SK-N-MC (cell line): Measurements from ENCODE around the gene ZBTB4.

ENCODE experiments used
- DNase-seq: peaks from one replicate; pipeline ENCODE4 v3.0.0-alpha.2; 2011; ENCODE audit warnings: low read depth, low spot score
- H3K27ac ChIP-seq: fragments of 200-600 bp; sonication (generic); 2 replicates; pipeline ENCODE4 v1.5.1; 2016; ENCODE audit warnings: mixed run types
- H3K36me3 ChIP-seq: fragments of 200-600 bp; sonication (generic); 2 replicates; pipeline ENCODE4 v1.6.1; 2017; ENCODE audit warnings: antibody characterized with exemption, low read length, mixed read lengths; ENCODE audit not compliant: insufficient read depth
- H3K4me3 ChIP-seq: fragments of 200-600 bp; sonication (generic); 2 replicates; pipeline ENCODE4 v1.5.1; 2016
- H3K9ac ChIP-seq: fragments of 200-600 bp; sonication (generic); 2 replicates; pipeline ENCODE4 v1.8.0; 2017; ENCODE audit warnings: mixed run types, mixed read lengths; ENCODE audit not compliant: insufficient read length
- H3K9me3 ChIP-seq: fragments of 200-600 bp; sonication (generic); 2 replicates; pipeline ENCODE4 v1.6.1; 2017; ENCODE audit warnings: low read depth, mild to moderate bottlenecking, antibody characterized with exemption, low read length, moderate library complexity, mixed read lengths
- EZH2 ChIP-seq: fragments of 200-600 bp; sonication (generic); IDR thresholded peaks from one replicate; pipeline ENCODE4 v1.6.1; 2017; ENCODE audit warnings: antibody characterized with exemption
- FOXP2 ChIP-seq: optimal IDR thresholded peaks from 2 replicates; pipeline ENCODE3; 2011; ENCODE audit warnings: mild to moderate bottlenecking, moderate library complexity; ENCODE audit not compliant: insufficient read depth; ENCODE audit errors: extremely low read length, control extremely low read depth
- POLR2AphosphoS5 ChIP-seq: IDR thresholded peaks from 2 replicates; pipeline ENCODE4 v1.6.1; 2012; ENCODE audit warnings: mild to moderate bottlenecking, low read depth, low read length, borderline replicate concordance

The ZBTB4 gene

GRCh38 chr17:7460850-7461660, 18.4 kb downstream of the ZBTB4 start:
- no peak overlapping the region for H3K9ac ChIP-seq
- no peaks in the 10 kb centered on the region; the same call in 1 of the 2 replicates for H3K36me3 ChIP-seq
- no peak overlapping the region for H3K4me3 ChIP-seq
- no peaks in the 10 kb centered on the region for H3K9me3 ChIP-seq
- H3K27ac ChIP-seq, result no peak overlapping the region
- TF ChIP-seq FOXP2, result no peak
- TF ChIP-seq POLR2AphosphoS5, result no peak
- no peak for TF ChIP-seq EZH2
- no peak for DNase-seq

GRCh38 chr17:7459961-7460545, 19.4 kb downstream of the ZBTB4 start:
- Histone ChIP-seq H3K27ac (no peak overlapping the region), H3K36me3 (no peaks in the 10 kb centered on the region; the same call in 1 of the 2 replicates), H3K9me3 (no peaks in the 10 kb centered on the region), H3K4me3 (no peak overlapping the region), H3K9ac (no peak overlapping the region)
- TF ChIP-seq POLR2AphosphoS5, result no peak
- no peak for TF ChIP-seq FOXP2
- TF ChIP-seq EZH2, result no peak
- DNase-seq, result no peak

- Histone ChIP-seq H3K9ac (no peak overlapping the region), H3K36me3 (no peaks in the 10 kb centered on the region), H3K4me3 (no peak overlapping the region), H3K9me3 (no peaks in the 10 kb centered on the region), H3K27ac (no peak overlapping the region)
- DNase-seq, result no peak
- TF ChIP-seq EZH2 (no peak), FOXP2 (no peak), POLR2AphosphoS5 (no peak)
Measured at GRCh38 chr17:7448461-7448860, 31.0 kb downstream of the ZBTB4 start.

GRCh38 chr17:7445619-7445968, 33.8 kb downstream of the ZBTB4 start:
- Histone ChIP-seq H3K36me3 (no peaks in the 10 kb centered on the region), H3K9me3 (no peaks in the 10 kb centered on the region), H3K27ac (no peak overlapping the region), H3K9ac (no peak overlapping the region), H3K4me3 (no peak overlapping the region)
- no peak for DNase-seq
- TF ChIP-seq EZH2 (no peak), POLR2AphosphoS5 (no peak), FOXP2 (no peak)

GRCh38 chr17:7444682-7445618, 34.5 kb downstream of the ZBTB4 start, which contains the start of gene CHRNB1:
CHRNB1 (plus strand) TSS chr17:7445061; CDS start chr17:7445128, 67 bp downstream.
- no peaks in the 10 kb centered on the region for H3K36me3 ChIP-seq
- DNase-seq, result no peak
- H3K9ac ChIP-seq, result no peak within 1 kb of the TSS
- H3K27ac ChIP-seq, result 0 out of 2 replicates have a peak within 1 kb of the TSS, but pooled peaks have one; percentile 6
- H3K4me3 ChIP-seq, result no peak within 1 kb of the TSS
- no peaks in the 10 kb centered on the region for H3K9me3 ChIP-seq
- no peak for TF ChIP-seq POLR2AphosphoS5
- no peak for TF ChIP-seq FOXP2
- no peak for TF ChIP-seq EZH2

- no peak for TF ChIP-seq FOXP2
- no peak for TF ChIP-seq POLR2AphosphoS5
- no peak for TF ChIP-seq EZH2
- no peaks in the 10 kb centered on the region for H3K9me3 ChIP-seq
- no peak overlapping the region for H3K9ac ChIP-seq
- H3K36me3 ChIP-seq, result no peaks in the 10 kb centered on the region
- H3K27ac ChIP-seq, result 0 out of 2 replicates have a peak overlapping the region, but pooled peaks have one; percentile 6
- no peak for DNase-seq
- H3K4me3 ChIP-seq, result no peak overlapping the region
Measured at GRCh38 chr17:7443499-7444485, 35.6 kb downstream of the ZBTB4 start.

GRCh38 chr17:7442142-7442541, 37.3 kb downstream of the ZBTB4 start:
- no peak for DNase-seq
- Histone ChIP-seq H3K9me3 (no peaks in the 10 kb centered on the region), H3K4me3 (no peak overlapping the region), H3K9ac (no peak overlapping the region), H3K36me3 (no peaks in the 10 kb centered on the region), H3K27ac (no peak overlapping the region)
- TF ChIP-seq EZH2 (no peak), FOXP2 (no peak), POLR2AphosphoS5 (no peak)

- peak overlapping the region; percentile 90 for H3K9ac ChIP-seq
- H3K9me3 ChIP-seq, result no peaks in the 10 kb centered on the region
- peak overlapping the region; percentile 98 for H3K27ac ChIP-seq
- H3K4me3 ChIP-seq, result peak overlapping the region; percentile 93
- no peak for DNase-seq
- no peak for TF ChIP-seq POLR2AphosphoS5
- no peak for TF ChIP-seq EZH2
- no peak for TF ChIP-seq FOXP2
- no peaks in the 10 kb centered on the region for H3K36me3 ChIP-seq
Measured at GRCh38 chr17:7441266-7441665, 38.2 kb downstream of the ZBTB4 start.
